Endodermal cell (in vitro differentiated cells): Measurements from ENCODE around the gene VRK2. TPM values are rescaled to one million over a fixed set of nuclear protein-coding genes. Genes with fewer than 3 reads are reported as not detected.
"Not testable (repeated sequence)": the region's sequence is repeated elsewhere in the genome, so short reads cannot be mapped to it uniquely, and the experiment has no call there.

Experiments used
- DNase-seq: peaks from one replicate; pipeline ENCODE4 v3.0.0-alpha.2; 2017
- H3K27ac ChIP-seq: 2 replicates; pipeline ENCODE4 v1.5.1; 2013; ENCODE audit warnings: mild to moderate bottlenecking, low read depth, low read length, moderate library complexity
- H3K27me3 ChIP-seq: 2 replicates; pipeline ENCODE4 v1.6.1; 2013; ENCODE audit warnings: mild to moderate bottlenecking, low read length, moderate library complexity; ENCODE audit not compliant: insufficient read depth, control insufficient read depth, poor library complexity, severe bottlenecking
- H3K36me3 ChIP-seq: 2 replicates; pipeline ENCODE4 v1.7.0; 2013; ENCODE audit warnings: mild to moderate bottlenecking, low read length, moderate library complexity; ENCODE audit not compliant: control insufficient read depth, insufficient read depth
- H3K4me1 ChIP-seq: one replicate; pipeline ENCODE4 v1.7.0; 2013; ENCODE audit warnings: low read length; ENCODE audit not compliant: control insufficient read depth, insufficient read depth
- H3K4me3 ChIP-seq: 2 replicates; pipeline ENCODE4 v1.5.1; 2013; ENCODE audit warnings: mild to moderate bottlenecking, low read length, moderate library complexity
- H3K9ac ChIP-seq: 2 replicates; pipeline ENCODE4 v1.6.1; 2013; ENCODE audit warnings: mild to moderate bottlenecking, low read length, moderate library complexity; ENCODE audit not compliant: poor library complexity, severe bottlenecking; ENCODE audit errors: extremely low read depth
- H3K9me3 ChIP-seq: 2 replicates; pipeline ENCODE4 v1.6.1; 2013; ENCODE audit warnings: mild to moderate bottlenecking, low read length, moderate library complexity; ENCODE audit not compliant: control insufficient read depth
- H3K27ac Mint-ChIP-seq: 2 replicates; pipeline ENCODE4 v1.8.0; 2020; ENCODE audit warnings: mixed read lengths
- H3K27me3 Mint-ChIP-seq: 2 replicates; pipeline ENCODE4 v1.8.0; 2021; ENCODE audit warnings: mild to moderate bottlenecking, mixed read lengths; ENCODE audit not compliant: insufficient read depth
- H3K36me3 Mint-ChIP-seq: 2 replicates; pipeline ENCODE4 v1.8.0; 2020; ENCODE audit warnings: low read depth, mixed read lengths
- H3K4me1 Mint-ChIP-seq: 2 replicates; pipeline ENCODE4 v1.8.0; 2020; ENCODE audit warnings: mixed read lengths
- H3K4me3 Mint-ChIP-seq: 2 replicates; pipeline ENCODE4 v1.8.0; 2020; ENCODE audit warnings: mild to moderate bottlenecking, moderate library complexity, mixed read lengths
- H3K9me3 Mint-ChIP-seq: 2 replicates; pipeline ENCODE4 v1.8.0; 2020; ENCODE audit warnings: mild to moderate bottlenecking, mixed read lengths
- CTCF ChIP-seq: fragments of 200-600 bp; sonication (generic); conservative IDR thresholded peaks from 2 replicates; pipeline ENCODE4 v1.5.0; 2021; ENCODE audit warnings: antibody characterized with exemption, mild to moderate bottlenecking
- WGBS, 2 experiments: methylation state at CpG; one replicate each; pipeline versions ENCODE4 v1.1.5 to v1.1.7; 2013; ENCODE audit warnings: missing lambda C conversion rate in 2 of 2, mixed read lengths in 1 of 2; ENCODE audit not compliant: insufficient coverage in 1 of 2, insufficient read length in 1 of 2; 5-methylcytosine and 5-hydroxymethylcytosine counted together
- total RNA-seq, 2 donors: library from RNA; stranded (reverse); fragmentation: NEBNext Ultra II Directional in 1 of 2; extraction: Animal tissue kit (Norgen Biotek cat#: 25700) in 1 of 2; gene quantifications; 2 replicates in 1 of 2; 3 replicates in 1 of 2; pipeline ENCODE4 v1.2.1, GENCODE V29; 2021

The VRK2 gene
- total RNA-seq, 2 donors from 2014 or later = 27.3 to 33.3 TPM

GRCh38 chr2:58081000-58081399, 34.4 kb downstream of the VRK2 start:
- Histone ChIP-seq H3K9ac (no peak overlapping the region), H3K27me3 (no peaks in the 10 kb centered on the region), H3K36me3 (no peaks in the 10 kb centered on the region), H3K4me1 (no peaks in the 10 kb centered on the region), H3K9me3 (no peaks in the 10 kb centered on the region), H3K4me3 (no peak overlapping the region), H3K27ac (no peak overlapping the region)
- H3K4me3 Mint-ChIP-seq = no peak overlapping the region
- DNase-seq = no peak
- H3K36me3 Mint-ChIP-seq = no peaks in the 10 kb centered on the region
- H3K9me3 Mint-ChIP-seq = no peaks in the 10 kb centered on the region
- peaks cover 5% of the 10 kb centered on the region for H3K4me1 Mint-ChIP-seq
- H3K27ac Mint-ChIP-seq = no peak overlapping the region
- no peaks in the 10 kb centered on the region for H3K27me3 Mint-ChIP-seq
- no peak for TF ChIP-seq CTCF

GRCh38 chr2:58089081-58089480, 42.5 kb downstream of the VRK2 start:
- peaks cover 33% of the 10 kb centered on the region for H3K36me3 Mint-ChIP-seq
- peaks cover 3% of the 10 kb centered on the region for H3K4me1 Mint-ChIP-seq
- peaks cover 35% of the 10 kb centered on the region for H3K36me3 ChIP-seq
- no peak overlapping the region for H3K4me3 ChIP-seq
- no peak overlapping the region for H3K4me3 Mint-ChIP-seq
- no peaks in the 10 kb centered on the region for H3K4me1 ChIP-seq
- no peaks in the 10 kb centered on the region for H3K27me3 Mint-ChIP-seq
- no peak for DNase-seq
- WGBS, 2 experiments = 90 to 100% methylated on average over 1 to 2 of the region's 2 CpGs
- H3K9me3 ChIP-seq = peaks cover 10% of the 10 kb centered on the region
- no peak overlapping the region for H3K9ac ChIP-seq
- H3K27me3 ChIP-seq = no peaks in the 10 kb centered on the region
- no peak overlapping the region for H3K27ac Mint-ChIP-seq
- H3K9me3 Mint-ChIP-seq = peaks cover 8% of the 10 kb centered on the region
- no peak for TF ChIP-seq CTCF
- no peak overlapping the region for H3K27ac ChIP-seq

- WGBS, 2 experiments = 96% methylated on average over 3 of the region's 4 CpGs; no CpG with 5 or more reads in 1 of the 2 experiments
Observed at GRCh38 chr2:58092772-58093171, 46.2 kb downstream of the VRK2 start.

GRCh38 chr2:58097025-58097424, 50.4 kb downstream of the VRK2 start:
- Histone ChIP-seq H3K9ac (no peak overlapping the region), H3K27me3 (no peaks in the 10 kb centered on the region), H3K9me3 (peaks cover 16% of the 10 kb centered on the region), H3K27ac (no peak overlapping the region), H3K36me3 (peaks cover 6% of the 10 kb centered on the region), H3K4me3 (no peak overlapping the region), H3K4me1 (no peaks in the 10 kb centered on the region)
- Mint-ChIP-seq H3K27ac (no peak overlapping the region), H3K9me3 (peaks cover 22% of the 10 kb centered on the region), H3K4me1 (peaks cover 9% of the 10 kb centered on the region), H3K27me3 (no peaks in the 10 kb centered on the region), H3K4me3 (no peak overlapping the region), H3K36me3 (peaks cover 24% of the 10 kb centered on the region)
- WGBS, 2 experiments = 83% methylated on average over 1 of the region's 1 CpG; no CpG with 5 or more reads in 1 of the 2 experiments
- DNase-seq = no peak
- no peak for TF ChIP-seq CTCF

More at GRCh38 chr2:58092772-58093171, 46.2 kb downstream of the VRK2 start:
- not testable (repeated sequence) for H3K4me1 ChIP-seq, H3K27me3 ChIP-seq, H3K4me1 Mint-ChIP-seq, H3K9ac ChIP-seq, H3K4me3 Mint-ChIP-seq, H3K27ac Mint-ChIP-seq, H3K27me3 Mint-ChIP-seq, H3K4me3 ChIP-seq, DNase-seq, H3K27ac ChIP-seq
- H3K9me3 Mint-ChIP-seq = peaks cover 22% of the 10 kb centered on the region
- H3K36me3 ChIP-seq = peaks cover 35% of the 10 kb centered on the region
- H3K9me3 ChIP-seq = peaks cover 17% of the 10 kb centered on the region
- peaks cover 44% of the 10 kb centered on the region for H3K36me3 Mint-ChIP-seq
